Right kidney (tissue), 9 donors: Measurements from ENCODE around the gene RAB5IF.
A peak's percentile ranks its signal among the peaks of the same experiment; 100 is the strongest.
"Not testable (repeated sequence)": the region's sequence is repeated elsewhere in the genome, so short reads cannot be mapped to it uniquely, and the experiment has no call there.

Experiments used
- DNase-seq: peaks from one replicate; pipeline ENCODE4 v3.0.0-alpha.2; 2016
- long read RNA-seq, 8 donors: transcript quantifications; one replicate each; lab custom pipeline, GENCODE V29; 2026

The RAB5IF gene, protein sequence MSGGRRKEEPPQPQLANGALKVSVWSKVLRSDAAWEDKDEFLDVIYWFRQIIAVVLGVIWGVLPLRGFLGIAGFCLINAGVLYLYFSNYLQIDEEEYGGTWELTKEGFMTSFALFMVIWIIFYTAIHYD
- long read RNA-seq, donor 1, transcript RAB5IF-202 (4 exons, 1,114 nt), result major isoform, 85 of 89 reads
- long read RNA-seq, donor 1, partial matches to known transcripts, result 0 of 89 reads
- long read RNA-seq, donor 1, other reads (novel, unspliced or antisense), result 0 of 89 reads
- long read RNA-seq, donor 2, transcript RAB5IF-202 (4 exons, 1,114 nt), result major isoform, 52 of 54 reads
- long read RNA-seq, donor 2, partial matches to known transcripts, result 0 of 54 reads
- long read RNA-seq, donor 2, other reads (novel, unspliced or antisense), result 0 of 54 reads
- long read RNA-seq, donor 3, transcript RAB5IF-202 (4 exons, 1,114 nt), result major isoform, 26 of 26 reads
- long read RNA-seq, donor 3, partial matches to known transcripts, result 0 of 26 reads
- long read RNA-seq, donor 3, other reads (novel, unspliced or antisense), result 0 of 26 reads
- long read RNA-seq, donor 4, transcript RAB5IF-202 (4 exons, 1,114 nt), result major isoform, 59 of 75 reads
- long read RNA-seq, donor 4, partial matches to known transcripts, result 13 of 75 reads
- long read RNA-seq, donor 4, other reads (novel, unspliced or antisense), result 0 of 75 reads
- long read RNA-seq, donor 5, transcript RAB5IF-202 (4 exons, 1,114 nt), result major isoform, 47 of 50 reads
- long read RNA-seq, donor 5, partial matches to known transcripts, result 0 of 50 reads
- long read RNA-seq, donor 5, other reads (novel, unspliced or antisense), result 0 of 50 reads
- long read RNA-seq, donor 6, transcript RAB5IF-202 (4 exons, 1,114 nt), result major isoform, 43 of 47 reads
- long read RNA-seq, donor 6, partial matches to known transcripts, result 0 of 47 reads
- long read RNA-seq, donor 6, other reads (novel, unspliced or antisense), result 0 of 47 reads
- long read RNA-seq, donor 7, transcript RAB5IF-202 (4 exons, 1,114 nt), result major isoform, 67 of 73 reads
- long read RNA-seq, donor 7, partial matches to known transcripts, result 0 of 73 reads
- long read RNA-seq, donor 7, other reads (novel, unspliced or antisense), result 0 of 73 reads
- long read RNA-seq, donor 8, transcript RAB5IF-202 (4 exons, 1,114 nt), result major isoform, 49 of 68 reads
- long read RNA-seq, donor 8, partial matches to known transcripts, result 14 of 68 reads
- long read RNA-seq, donor 8, other reads (novel, unspliced or antisense), result 0 of 68 reads

- DNase-seq, result peak; percentile 97
These were observed at the start of gene RAB5IF for GRCh38 chr20:36605399-36606157. Gene RAB5IF, plus strand, starts transcription at chr20:36605779. Its CDS starts 173 bp downstream, at chr20:36605952.

DNA sequence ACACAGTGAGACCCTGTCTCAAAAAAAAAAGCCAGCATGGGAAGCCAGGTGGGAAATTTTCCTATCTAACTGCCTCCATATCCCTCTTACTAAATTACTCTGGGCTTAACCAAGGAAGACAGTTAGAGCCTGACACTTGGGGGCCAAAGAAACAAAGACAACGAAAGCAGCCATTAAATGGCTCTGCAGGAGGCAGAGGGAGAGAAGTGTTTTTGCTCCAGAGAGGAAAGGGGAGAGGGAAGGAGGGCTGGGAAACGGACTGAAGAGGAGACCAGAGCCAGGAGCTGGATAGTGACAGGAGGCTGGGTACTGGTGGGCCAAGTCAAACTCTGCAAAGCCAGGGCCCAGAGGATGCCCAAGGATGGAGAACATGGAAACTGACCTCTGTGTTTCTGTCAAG, 42.9 kb upstream of the RAB5IF start:
- DNase-seq, result no peak

- no peak for DNase-seq
These were observed 42.2 kb upstream of the RAB5IF start for GRCh38 chr20:36563374-36563773.

- not testable (repeated sequence) for DNase-seq
These were observed 41.4 kb upstream of the RAB5IF start for GRCh38 chr20:36564078-36564725.

- not testable (repeated sequence) for DNase-seq
These were observed 40.9 kb upstream of the RAB5IF start for GRCh38 chr20:36564726-36565121.

- DNase-seq, result no peak
These were observed 40.1 kb upstream of the RAB5IF start for GRCh38 chr20:36565520-36565919.

GRCh38 chr20:36569847-36570429, 35.6 kb upstream of the RAB5IF start:
- no peak for DNase-seq

DNA sequence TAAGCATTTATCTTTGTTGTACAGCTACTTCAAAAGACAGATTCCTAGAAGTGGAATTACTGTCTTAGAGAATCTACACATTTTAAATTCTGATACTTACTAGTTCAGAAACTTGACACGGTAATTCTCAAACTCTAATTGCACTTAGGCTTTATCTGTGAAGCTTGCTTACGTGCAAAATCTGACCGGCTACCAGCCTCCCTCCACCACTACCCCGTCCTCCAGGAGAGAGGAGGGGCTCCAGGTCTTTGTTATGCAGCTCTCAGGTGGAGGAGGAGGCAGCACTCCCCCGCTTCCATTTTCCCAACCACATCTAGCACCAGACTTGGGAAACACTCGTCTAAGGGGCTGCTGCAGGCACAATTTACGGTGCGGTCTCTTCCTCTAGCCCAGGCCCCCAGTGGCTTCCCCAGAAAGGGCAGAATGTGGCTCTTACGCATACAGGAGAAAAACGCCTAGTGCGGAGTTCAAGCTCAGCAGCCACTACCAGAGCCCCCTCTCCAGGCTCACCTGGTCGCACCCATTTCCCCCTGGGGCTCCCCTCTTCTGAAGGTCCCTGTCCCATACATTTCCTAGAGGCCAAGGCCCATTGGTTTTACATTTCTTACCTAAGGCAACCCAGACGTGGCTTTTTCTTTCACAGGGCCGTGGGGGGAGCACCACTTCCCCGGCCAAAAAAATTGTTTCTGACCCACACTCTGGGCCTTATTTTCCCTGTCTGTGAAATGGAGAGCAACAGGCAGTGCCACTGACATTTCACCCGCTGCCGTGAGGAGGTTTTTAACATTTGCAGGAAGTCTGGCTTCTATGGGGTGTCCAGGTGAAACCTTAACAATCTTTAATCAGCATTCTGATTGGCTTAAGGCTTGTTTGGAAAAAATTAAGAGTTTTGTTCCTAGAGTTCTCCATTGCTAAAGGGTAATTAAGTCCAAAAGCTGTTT, 33.7 kb upstream of the RAB5IF start:
- peak; percentile 71 for DNase-seq

DNA sequence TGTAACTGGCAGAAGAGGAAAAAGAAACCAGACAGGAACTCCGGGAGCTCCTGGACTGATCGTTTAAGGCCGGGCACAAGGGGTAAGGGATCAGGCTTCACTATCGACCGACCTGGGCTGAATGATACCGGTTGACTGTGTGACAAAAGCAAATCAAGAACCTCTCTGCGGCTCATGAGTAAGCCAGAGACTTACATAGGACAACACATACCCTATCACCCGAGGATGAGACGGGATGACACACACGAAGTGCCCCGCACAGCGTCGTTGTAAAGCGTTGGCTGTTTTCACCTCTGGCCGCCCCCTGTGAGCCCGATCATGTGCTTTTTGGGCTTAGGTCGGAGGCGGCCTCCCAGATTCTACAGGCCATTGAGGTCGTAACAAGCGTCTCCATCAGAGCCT, 32.9 kb upstream of the RAB5IF start:
- DNase-seq, result no peak

DNA sequence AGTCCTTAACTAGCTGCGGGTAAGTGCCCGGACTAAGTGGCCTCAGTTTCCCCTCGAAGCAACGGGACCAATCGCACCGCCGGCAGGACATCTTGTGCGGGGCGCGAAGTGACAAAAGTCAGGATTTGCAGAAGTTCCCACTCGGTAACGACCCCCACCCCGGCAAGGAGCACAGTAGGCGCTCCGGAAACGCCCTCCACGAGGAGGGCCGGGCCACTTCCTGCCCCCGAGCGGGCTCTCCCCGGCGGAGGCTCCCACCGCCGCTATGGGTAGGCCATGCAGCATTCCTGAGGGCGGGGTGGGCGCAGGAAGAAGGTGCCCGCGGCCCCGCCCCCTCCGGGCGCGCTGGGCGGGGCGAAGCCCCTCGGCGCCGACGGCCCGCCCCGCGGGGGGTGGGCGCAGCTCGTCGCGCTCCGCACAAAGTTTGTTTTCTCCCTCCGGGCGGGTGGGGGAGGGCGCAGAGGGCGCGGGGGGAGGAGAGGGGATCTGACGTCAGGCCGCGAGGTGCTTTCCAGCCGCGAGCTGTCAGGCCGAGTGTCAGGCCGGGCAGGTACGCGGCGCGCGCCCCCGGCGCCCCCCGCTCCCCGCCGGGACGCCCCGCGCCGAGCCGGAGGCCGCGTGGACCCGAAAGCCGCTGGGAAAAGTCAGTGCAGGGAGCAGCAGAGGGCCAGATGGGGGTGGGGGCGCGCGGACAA, 32.3 kb upstream of the RAB5IF start, which contains the start of gene TGIF2:
Gene TGIF2 (plus strand): TSS at position 495 of the 695 bp plus-strand sequence. CDS start 5,178 bp downstream, outside the sequence.
- DNase-seq, result peak; percentile 83

- DNase-seq, result peak; percentile 73
These were observed 31.7 kb upstream of the RAB5IF start for GRCh38 chr20:36573798-36574365.

DNA sequence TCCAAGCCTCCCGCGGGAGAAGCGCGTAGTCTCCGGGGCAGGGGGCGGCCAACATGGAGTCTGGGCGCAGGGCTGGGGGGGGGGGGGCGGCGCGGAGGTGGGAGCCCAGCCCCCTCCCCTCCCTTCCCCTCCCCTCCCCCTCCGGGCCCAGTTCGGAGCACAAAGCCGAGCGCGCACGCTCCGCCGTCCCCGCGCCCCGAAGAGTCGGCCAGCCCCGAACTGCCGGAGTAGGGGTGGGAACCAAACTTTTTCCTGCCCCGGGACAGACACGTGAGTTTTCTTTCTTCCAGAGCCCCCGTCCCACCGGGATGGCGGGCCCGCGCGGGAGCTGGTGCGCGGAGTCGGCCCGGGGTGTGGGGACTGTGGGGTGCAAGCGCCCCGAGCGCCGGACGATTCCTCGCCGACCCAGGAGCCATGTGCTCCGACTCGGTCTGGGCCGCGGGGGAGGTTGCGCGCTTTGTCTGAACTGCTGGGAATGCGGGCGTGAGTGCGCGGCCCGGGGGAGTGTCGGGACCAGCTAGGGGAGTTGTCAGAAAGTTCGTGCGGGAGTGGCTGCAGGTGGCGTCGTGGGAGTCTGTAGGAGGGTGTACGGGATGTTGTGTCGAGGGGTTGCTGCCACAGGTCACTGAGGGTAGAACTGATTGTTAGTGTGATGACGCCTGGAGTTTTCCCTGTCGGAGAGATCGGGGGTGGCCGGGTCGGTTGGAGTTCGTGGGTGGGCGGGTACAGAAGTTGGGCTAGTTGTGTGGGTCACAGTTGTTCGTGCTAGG, 31.0 kb upstream of the RAB5IF start:
- DNase-seq, result peak; percentile 88

- no peak for DNase-seq
These were observed 29.5 kb upstream of the RAB5IF start for GRCh38 chr20:36576081-36576445.

- no peak for DNase-seq
These were observed 27.1 kb upstream of the RAB5IF start for GRCh38 chr20:36578356-36579041.

DNA sequence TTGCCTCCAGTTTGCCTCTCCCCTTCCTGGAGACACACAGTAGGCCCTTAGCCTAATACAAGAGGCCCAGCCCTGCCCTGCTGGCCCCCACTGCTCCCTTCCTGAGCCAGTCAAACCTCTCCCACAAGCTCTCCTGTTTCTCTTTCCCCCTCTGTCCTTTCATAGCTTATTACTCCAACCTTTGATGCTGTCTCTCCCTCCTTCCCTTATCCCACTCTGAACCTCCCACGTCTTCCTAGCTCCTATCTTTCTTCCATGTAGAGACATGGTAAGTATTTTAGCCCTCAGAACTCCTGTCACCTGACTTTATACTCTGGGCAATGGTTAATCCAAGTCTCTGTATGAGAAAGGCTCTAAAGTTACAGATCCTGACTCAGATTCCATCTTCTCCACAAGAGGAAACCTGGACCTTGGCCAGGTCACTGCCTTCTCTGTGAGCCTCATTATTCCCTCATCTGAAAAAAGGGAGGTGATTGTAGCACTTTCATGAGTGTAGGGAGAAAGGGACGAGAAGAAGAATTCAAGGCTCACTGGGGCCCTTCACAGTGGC, 25.5 kb upstream of the RAB5IF start:
- no peak for DNase-seq

- no peak for DNase-seq
These were observed 23.3 kb upstream of the RAB5IF start for GRCh38 chr20:36582322-36582721.

GRCh38 chr20:36582821-36583220, 22.8 kb upstream of the RAB5IF start:
- no peak for DNase-seq
